Right lobe of liver (tissue), 6 donors: ENCODE results near the gene TPST2. TPM values are rescaled to one million over a fixed set of nuclear protein-coding genes. Genes with fewer than 3 reads are reported as not detected.

Experiments
- ATAC-seq, 4 donors: fragments of 200-7000 bp; cut with Tn5 transposase; one replicate each; pipeline ENCODE4 v1.9.1; 2020; ENCODE audit warnings: mild to moderate bottlenecking in 4 of 4, moderate library complexity in 4 of 4
- DNase-seq, 3 donors: peaks; one replicate each; pipeline ENCODE4 v3.0.0-alpha.2; 2020
- H3K27ac ChIP-seq, 3 donors: fragments of 200-600 bp; one replicate each; pipeline ENCODE4 v1.8.0; 2022
- H3K27me3 ChIP-seq, 2 donors: fragments of 200-600 bp; one replicate each; pipeline ENCODE4 v1.8.0; 2022
- H3K36me3 ChIP-seq, 4 donors: fragments of 200-600 bp; sonication (generic) in 1 of 4; one replicate each; pipeline versions ENCODE4 v1.5.1 to v1.8.0; 2017 to 2022; ENCODE audit warnings: control low read depth in 1 of 4
- H3K4me1 ChIP-seq, 4 donors: fragments of 200-600 bp; sonication (generic) in 1 of 4; one replicate each; pipeline versions ENCODE4 v1.5.1 to v1.8.0; 2017 to 2022; ENCODE audit warnings: control low read depth in 1 of 4
- H3K4me3 ChIP-seq, 3 donors: fragments of 200-600 bp; one replicate each; pipeline ENCODE4 v1.8.0; 2022
- H3K9me3 ChIP-seq, 4 donors: fragments of 200-600 bp; sonication (generic) in 1 of 4; one replicate each; pipeline versions ENCODE4 v1.5.1 to v1.8.0; 2017 to 2022; ENCODE audit warnings: control low read depth in 1 of 4
- POLR2A ChIP-seq: fragments of 450-650 bp; IDR thresholded peaks from one replicate; pipeline ENCODE4 v1.6.1; 2017; ENCODE audit warnings: antibody characterized with exemption, mild to moderate bottlenecking
- whole genome bisulfite sequencing: methylation state at CpG from one replicate; pipeline ENCODE4 v1.1.6; 2018; ENCODE audit warnings: low coverage, low lambda C conversion rate; ENCODE audit not compliant: insufficient coverage; ENCODE audit errors: missing lambda C conversion rate; 5-methylcytosine and 5-hydroxymethylcytosine counted together
- intact Hi-C, 2 donors: fragments of 100-400 bp; cut with DNase I; formaldehyde crosslinking; loops; one replicate each; pipeline versions ENCODE4 v1.11.2 to v1.14.1; 2022
- total RNA-seq, 6 experiments: library from RNA; depleted of rRNA in 2 of 6; stranded (reverse); fragments of >200 nt in 2 of 6; fragmentation: NEBNext Ultra II Directional in 3 of 6; extraction: Animal tissue kit (Norgen Biotek cat#: 25700) in 3 of 6; gene quantifications; one replicate each; pipeline versions ENCODE4 v1.1.0 to v1.2.4, GENCODE V29; 2016 to 2023
- TF ChIP-seq, protein P1 (sequence below), 4 donors: fragments of 200-600 bp in 3 of 4; fragments of 450-650 bp in 1 of 4; IDR thresholded peaks; one replicate each; pipeline versions ENCODE4 v1.5.1 to v1.8.0; 2016 to 2022; ENCODE audit warnings: antibody characterized with exemption in 4 of 4, mild to moderate bottlenecking in 2 of 4
- donor health status: DM: no; HTN: yes; CAD: no.
- donor health status: DM: no; HTN: no; CAD: no.
- donor health status: DM: no; HTN: no; CAD: no.
- donor health status: DM: no; HTN: yes; CAD: no.
- donor health status: DM: no; HTN: yes; CAD: no.

The TPST2 gene
- total RNA-seq, 6 experiments from 2014 or later = 53.2 to 117 (median 66.9) TPM

DNA sequence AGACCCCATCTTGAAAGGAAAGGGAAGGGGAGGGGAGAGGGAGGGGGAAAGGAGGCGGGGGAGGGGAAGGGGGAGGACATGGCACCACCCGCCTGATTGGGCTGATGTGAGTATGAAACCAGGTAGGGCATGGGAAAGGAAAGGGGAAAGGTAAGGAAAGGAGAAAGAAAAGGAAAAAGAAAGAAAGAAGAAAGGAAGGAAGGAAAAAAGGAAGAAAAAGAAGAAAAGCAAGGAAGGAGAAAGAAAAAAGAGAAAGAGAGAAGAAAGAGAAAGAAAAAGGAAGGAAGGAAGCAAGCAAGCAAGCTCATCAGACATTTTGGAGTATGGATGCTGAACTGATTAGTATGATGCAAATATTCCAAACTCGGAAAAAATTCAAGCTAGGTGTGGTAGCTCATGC, 41.6 kb downstream of the TPST2 start:
- H3K4me3 ChIP-seq = no peak overlapping the region
- peaks cover 0 to 2% (median 0%) of the 10 kb centered on the region in 4 donors for H3K36me3 ChIP-seq
- H3K4me1 ChIP-seq = peaks cover 0 to 71% (median 12%) of the 10 kb centered on the region in 4 donors
- no peaks in the 10 kb centered on the region for H3K27me3 ChIP-seq
- ATAC-seq (no peak), DNase-seq (no peak)
- TF ChIP-seq POLR2A = no peak
- TF ChIP-seq, protein P1, sequence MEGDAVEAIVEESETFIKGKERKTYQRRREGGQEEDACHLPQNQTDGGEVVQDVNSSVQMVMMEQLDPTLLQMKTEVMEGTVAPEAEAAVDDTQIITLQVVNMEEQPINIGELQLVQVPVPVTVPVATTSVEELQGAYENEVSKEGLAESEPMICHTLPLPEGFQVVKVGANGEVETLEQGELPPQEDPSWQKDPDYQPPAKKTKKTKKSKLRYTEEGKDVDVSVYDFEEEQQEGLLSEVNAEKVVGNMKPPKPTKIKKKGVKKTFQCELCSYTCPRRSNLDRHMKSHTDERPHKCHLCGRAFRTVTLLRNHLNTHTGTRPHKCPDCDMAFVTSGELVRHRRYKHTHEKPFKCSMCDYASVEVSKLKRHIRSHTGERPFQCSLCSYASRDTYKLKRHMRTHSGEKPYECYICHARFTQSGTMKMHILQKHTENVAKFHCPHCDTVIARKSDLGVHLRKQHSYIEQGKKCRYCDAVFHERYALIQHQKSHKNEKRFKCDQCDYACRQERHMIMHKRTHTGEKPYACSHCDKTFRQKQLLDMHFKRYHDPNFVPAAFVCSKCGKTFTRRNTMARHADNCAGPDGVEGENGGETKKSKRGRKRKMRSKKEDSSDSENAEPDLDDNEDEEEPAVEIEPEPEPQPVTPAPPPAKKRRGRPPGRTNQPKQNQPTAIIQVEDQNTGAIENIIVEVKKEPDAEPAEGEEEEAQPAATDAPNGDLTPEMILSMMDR (IDR thresholded peaks at IDR 0.05) = no peak
- H3K27ac ChIP-seq = peak overlapping the region in 1 of 3 donors; percentile 95
- intact Hi-C loops = no loop called here
- 75% methylated on average over 2 of the region's 3 CpGs for WGBS
- H3K9me3 ChIP-seq = no peaks in the 10 kb centered on the region

DNA sequence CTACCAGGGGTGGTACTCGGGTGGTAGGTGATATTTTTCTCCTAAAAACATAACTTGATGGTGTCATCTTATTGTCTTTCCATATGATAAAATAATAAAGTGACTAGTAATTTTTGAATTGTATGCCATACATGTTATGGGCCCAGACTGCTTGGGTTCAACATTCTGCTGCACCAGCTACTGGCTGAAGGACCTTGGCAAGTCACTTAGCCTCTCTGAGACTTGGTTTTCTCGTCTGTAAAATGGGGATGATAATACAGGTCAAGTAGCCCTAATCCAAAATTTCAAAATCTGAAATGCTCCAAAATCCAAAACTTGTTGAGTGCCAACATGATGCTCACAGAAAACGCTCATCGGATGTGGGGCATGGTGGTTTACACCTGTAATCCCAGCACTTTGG, 42.1 kb downstream of the TPST2 start:
- Histone ChIP-seq H3K36me3 (peaks cover 0 to 7% (median under 1%) of the 10 kb centered on the region in 4 donors), H3K9me3 (no peaks in the 10 kb centered on the region), H3K27me3 (no peaks in the 10 kb centered on the region), H3K4me3 (no peak overlapping the region), H3K4me1 (peaks cover 0 to 67% (median 12%) of the 10 kb centered on the region in 4 donors), H3K27ac (no peak overlapping the region)
- ATAC-seq = no peak
- intact Hi-C loops = no loop called here
- no peak for DNase-seq
- 89% methylated on average over 3 of the region's 4 CpGs for WGBS
- no peak for TF ChIP-seq POLR2A
- TF ChIP-seq, protein P1 (IDR thresholded peaks at IDR 0.05) = no peak

- no peaks in the 10 kb centered on the region for H3K27me3 ChIP-seq
- intact Hi-C loops = no loop called here
- TF ChIP-seq POLR2A = no peak
- TF ChIP-seq, protein P1 (IDR thresholded peaks at IDR 0.05) = no peak
- ATAC-seq = no peak
- 60% methylated on average over 4 of the region's 7 CpGs for WGBS
- no peaks in the 10 kb centered on the region for H3K9me3 ChIP-seq
- H3K36me3 ChIP-seq = peaks cover 0 to 11% (median 2%) of the 10 kb centered on the region in 4 donors
- no peak for DNase-seq
- H3K27ac ChIP-seq = no peak overlapping the region
- no peak overlapping the region for H3K4me3 ChIP-seq
- H3K4me1 ChIP-seq = peaks cover 0 to 63% (median 12%) of the 10 kb centered on the region in 4 donors
Measured at GRCh38 chr22:26547426-26547825, 42.5 kb downstream of the TPST2 start.

DNA sequence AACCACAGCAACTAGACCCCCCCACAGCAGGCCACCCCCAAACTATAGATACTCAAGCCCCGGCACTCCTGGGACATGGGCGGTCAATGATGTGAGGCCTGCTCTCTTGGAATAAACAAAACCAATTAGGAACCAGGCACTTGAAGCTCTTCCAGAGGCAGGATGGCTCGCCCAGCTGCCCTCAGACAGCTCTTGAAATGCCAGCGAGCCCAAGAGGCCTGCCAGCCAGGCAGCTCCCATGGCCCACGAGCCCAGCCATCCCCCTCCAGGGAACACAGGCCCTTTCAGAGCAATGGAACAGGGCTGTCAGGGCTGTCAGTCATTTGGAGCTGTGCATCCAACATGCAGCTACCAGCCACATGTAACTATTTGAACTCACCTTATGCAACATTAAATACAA, 43.6 kb downstream of the TPST2 start:
- intact Hi-C loops = no loop called here
- TF ChIP-seq, protein P1 (IDR thresholded peaks at IDR 0.05) = no peak
- no peak for TF ChIP-seq POLR2A
- Histone ChIP-seq H3K36me3 (peaks cover 0 to 18% (median 6%) of the 10 kb centered on the region in 4 donors), H3K27me3 (no peaks in the 10 kb centered on the region), H3K4me1 (peaks cover 0 to 54% (median 10%) of the 10 kb centered on the region in 4 donors), H3K27ac (no peak overlapping the region), H3K9me3 (no peaks in the 10 kb centered on the region), H3K4me3 (no peak overlapping the region)
- 71% methylated on average over 1 of the region's 5 CpGs for WGBS
- DNase-seq = no peak
- ATAC-seq = no peak

- Histone ChIP-seq H3K4me3 (no peak overlapping the region), H3K4me1 (peaks cover 0 to 49% (median 8%) of the 10 kb centered on the region in 4 donors), H3K27ac (no peak overlapping the region), H3K27me3 (no peaks in the 10 kb centered on the region), H3K9me3 (no peaks in the 10 kb centered on the region), H3K36me3 (peaks cover 0 to 22% (median 11%) of the 10 kb centered on the region in 4 donors)
- DNase-seq (no peak), ATAC-seq (no peak)
- intact Hi-C loops = no loop called here
- TF ChIP-seq POLR2A = no peak
- TF ChIP-seq, protein P1 (IDR thresholded peaks at IDR 0.05) = no peak
- WGBS = 80% methylated on average over 5 of the region's 5 CpGs
Measured at GRCh38 chr22:26545827-26546226, 44.1 kb downstream of the TPST2 start.
